ENCODE measurements around the gene RSAD1. TPM values are rescaled to one million over a fixed set of nuclear protein-coding genes. Genes with fewer than 3 reads are reported as not detected.

The RSAD1 gene
- total and polyA plus RNA-seq, 2 donors from 2014 or later, result 38.9 to 39.9 TPM

DNA sequence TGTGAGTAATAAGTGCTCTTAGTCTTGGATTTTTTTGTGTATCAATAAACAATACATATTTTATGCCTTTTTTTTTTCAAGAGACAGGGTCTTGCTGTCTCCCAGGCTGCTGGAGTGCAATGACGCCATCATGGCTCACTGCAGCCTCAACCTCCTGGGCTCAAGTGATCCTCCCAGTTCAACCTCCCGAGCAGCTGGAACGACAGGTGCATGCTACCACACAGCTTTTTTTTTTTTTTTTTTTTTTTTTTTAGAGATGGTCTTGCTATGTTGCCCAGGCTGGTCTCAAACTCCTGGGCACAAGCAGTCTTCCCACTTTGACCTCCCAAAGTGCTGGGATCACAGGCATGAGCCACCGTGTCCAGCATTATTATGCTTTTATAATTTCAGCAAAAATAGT, 39.7 kb upstream of the RSAD1 start:
- FAIRE-seq, result no peak
- H3K9me3 ChIP-seq (ENCODE audit: control insufficient read depth in 2 of 3, insufficient read depth in 1 of 3, low read length in 3 of 3), result no peaks in the 10 kb centered on the region
- TF ChIP-seq, protein P1, sequence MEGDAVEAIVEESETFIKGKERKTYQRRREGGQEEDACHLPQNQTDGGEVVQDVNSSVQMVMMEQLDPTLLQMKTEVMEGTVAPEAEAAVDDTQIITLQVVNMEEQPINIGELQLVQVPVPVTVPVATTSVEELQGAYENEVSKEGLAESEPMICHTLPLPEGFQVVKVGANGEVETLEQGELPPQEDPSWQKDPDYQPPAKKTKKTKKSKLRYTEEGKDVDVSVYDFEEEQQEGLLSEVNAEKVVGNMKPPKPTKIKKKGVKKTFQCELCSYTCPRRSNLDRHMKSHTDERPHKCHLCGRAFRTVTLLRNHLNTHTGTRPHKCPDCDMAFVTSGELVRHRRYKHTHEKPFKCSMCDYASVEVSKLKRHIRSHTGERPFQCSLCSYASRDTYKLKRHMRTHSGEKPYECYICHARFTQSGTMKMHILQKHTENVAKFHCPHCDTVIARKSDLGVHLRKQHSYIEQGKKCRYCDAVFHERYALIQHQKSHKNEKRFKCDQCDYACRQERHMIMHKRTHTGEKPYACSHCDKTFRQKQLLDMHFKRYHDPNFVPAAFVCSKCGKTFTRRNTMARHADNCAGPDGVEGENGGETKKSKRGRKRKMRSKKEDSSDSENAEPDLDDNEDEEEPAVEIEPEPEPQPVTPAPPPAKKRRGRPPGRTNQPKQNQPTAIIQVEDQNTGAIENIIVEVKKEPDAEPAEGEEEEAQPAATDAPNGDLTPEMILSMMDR (IDR thresholded peaks at IDR 0.05; ENCODE audit: borderline replicate concordance, extremely low read depth, insufficient read depth), result no peak
- no peak overlapping the region for H3K4me3 ChIP-seq (ENCODE audit: low read length in 3 of 3)
- intact Hi-C loops (cut with DNase I), result no loop called here
- peaks cover 0 to 18% (median 10%) of the 10 kb centered on the region in 3 donors for H3K4me1 ChIP-seq (ENCODE audit: control insufficient read depth in 2 of 3, insufficient read depth in 2 of 3, low read depth in 1 of 3, low read length in 3 of 3)
- no peaks in the 10 kb centered on the region for H3K27me3 ChIP-seq (ENCODE audit: control insufficient read depth, insufficient read depth, low read length)
- peaks cover 0 to 3% (median 0%) of the 10 kb centered on the region in 3 donors for H3K36me3 ChIP-seq (ENCODE audit: control insufficient read depth in 2 of 3, insufficient read depth in 3 of 3, low read length in 3 of 3)
- no peak for DNase-seq
- H3K9ac ChIP-seq (ENCODE audit: low read length in 3 of 3), result no peak overlapping the region
- no peak overlapping the region for H3K27ac ChIP-seq (ENCODE audit: low read depth in 2 of 2, low read length in 2 of 2)

DNA sequence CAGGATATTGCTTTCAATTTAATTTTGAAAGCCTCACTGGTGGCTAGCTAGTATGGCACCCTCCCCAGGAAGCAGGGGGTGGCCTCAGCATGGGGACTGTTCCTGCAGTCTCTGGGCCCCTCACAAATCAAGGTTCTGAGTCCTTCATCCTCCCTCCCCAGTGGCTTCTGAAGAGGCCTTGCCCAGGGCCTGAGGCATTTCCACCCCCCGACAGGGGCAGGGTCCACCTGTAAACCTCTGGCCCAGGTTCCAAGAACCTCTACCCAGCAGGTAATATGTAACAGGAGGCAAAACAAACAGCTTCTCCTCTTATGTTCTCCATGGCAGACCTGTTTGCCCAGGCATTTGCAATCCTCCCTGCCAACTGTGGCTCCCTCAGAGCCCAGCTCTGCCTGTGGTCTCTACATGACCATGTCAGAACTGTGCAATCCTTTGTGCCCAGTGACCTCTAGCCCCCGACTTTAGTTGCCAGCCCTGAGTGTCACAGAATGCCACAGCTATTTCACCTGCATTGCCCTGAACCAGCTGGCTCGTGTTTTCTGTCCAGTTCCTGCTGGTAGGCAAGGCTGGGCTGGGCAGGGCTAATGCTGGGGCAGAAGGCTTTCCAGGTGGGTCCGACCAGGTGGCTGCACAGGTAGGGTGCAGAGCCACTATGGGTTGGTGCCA, 38.4 kb upstream of the RSAD1 start:
- intact Hi-C loops (cut with DNase I), result no loop called here
- peak overlapping the region in 1 of 3 donors; percentile 16 for H3K9ac ChIP-seq (ENCODE audit: low read length in 3 of 3)
- no peak overlapping the region for H3K4me3 ChIP-seq (ENCODE audit: low read length in 3 of 3)
- no peak for FAIRE-seq
- peaks cover 0 to 18% (median 10%) of the 10 kb centered on the region in 3 donors for H3K4me1 ChIP-seq (ENCODE audit: control insufficient read depth in 2 of 3, insufficient read depth in 2 of 3, low read depth in 1 of 3, low read length in 3 of 3)
- peaks cover 0 to 3% (median 0%) of the 10 kb centered on the region in 3 donors for H3K36me3 ChIP-seq (ENCODE audit: control insufficient read depth in 2 of 3, insufficient read depth in 3 of 3, low read length in 3 of 3)
- no peaks in the 10 kb centered on the region for H3K27me3 ChIP-seq (ENCODE audit: control insufficient read depth, insufficient read depth, low read length)
- TF ChIP-seq, protein P1 (IDR thresholded peaks at IDR 0.05; ENCODE audit: borderline replicate concordance, extremely low read depth, insufficient read depth), result no peak
- peak overlapping the region; percentile 49 to 68 for H3K27ac ChIP-seq (ENCODE audit: low read depth in 2 of 2, low read length in 2 of 2)
- peak in 3 of 5 donors; percentile 19 to 81 (median 32) for DNase-seq
- H3K9me3 ChIP-seq (ENCODE audit: control insufficient read depth in 2 of 3, insufficient read depth in 1 of 3, low read length in 3 of 3), result no peaks in the 10 kb centered on the region

DNA sequence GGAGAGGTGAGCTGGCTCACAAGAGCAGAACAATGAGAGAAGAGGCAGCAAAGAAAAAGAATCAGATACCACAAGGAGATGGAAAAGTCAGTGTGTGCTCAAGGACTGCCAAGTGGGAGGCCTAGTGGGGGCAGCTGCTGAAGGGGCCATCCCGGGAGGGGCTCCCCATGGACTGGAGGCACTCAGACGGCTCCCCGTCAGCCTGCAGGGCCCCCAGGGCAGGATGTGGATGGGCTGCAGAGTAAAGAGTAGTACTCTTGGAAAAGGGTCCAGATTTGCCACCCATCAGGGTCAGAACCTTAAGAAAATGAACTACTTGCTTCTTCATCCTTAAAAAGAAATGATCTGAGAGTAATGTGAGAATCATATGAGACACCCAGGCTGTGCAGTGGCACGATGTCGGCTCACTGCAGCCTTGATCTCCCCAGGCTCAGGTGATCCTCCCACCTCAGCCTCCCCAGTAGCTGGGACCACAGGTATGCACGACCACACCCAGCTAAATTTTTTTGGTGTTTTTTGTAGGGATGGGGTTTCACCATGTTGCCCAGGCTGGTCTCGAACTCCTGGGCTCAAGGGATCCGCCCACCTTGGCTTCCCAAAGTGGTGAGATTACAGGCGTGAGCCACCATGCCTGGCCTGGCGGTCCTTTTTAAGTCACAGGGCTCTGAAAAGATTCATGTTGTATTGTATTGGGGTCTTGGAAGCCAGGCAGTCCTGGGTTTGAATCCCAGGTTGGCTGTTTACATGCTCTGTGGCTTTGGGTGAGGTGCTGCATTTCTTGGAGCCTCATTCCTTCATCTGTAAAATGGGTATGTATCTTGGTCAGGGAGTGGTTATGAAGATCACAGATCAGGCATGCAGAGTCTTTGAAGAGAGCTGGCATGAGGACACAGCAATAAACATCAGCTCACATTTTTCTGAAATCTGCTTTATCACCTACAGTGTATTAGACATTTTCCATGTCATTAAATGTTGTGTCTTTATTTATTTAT, 37.5 kb upstream of the RSAD1 start:
- Histone ChIP-seq H3K27ac (ENCODE audit: low read depth in 2 of 2, low read length in 2 of 2) (peak overlapping the region; percentile 49 to 68), H3K27me3 (ENCODE audit: control insufficient read depth, insufficient read depth, low read length) (no peaks in the 10 kb centered on the region), H3K9ac (ENCODE audit: low read length in 3 of 3) (peak overlapping the region in 1 of 3 donors; percentile 16), H3K4me1 (ENCODE audit: control insufficient read depth in 2 of 3, insufficient read depth in 2 of 3, low read depth in 1 of 3, low read length in 3 of 3) (peaks cover 0 to 18% (median 10%) of the 10 kb centered on the region in 3 donors), H3K36me3 (ENCODE audit: control insufficient read depth in 2 of 3, insufficient read depth in 3 of 3, low read length in 3 of 3) (peaks cover 0 to 3% (median 0%) of the 10 kb centered on the region in 3 donors), H3K9me3 (ENCODE audit: control insufficient read depth in 2 of 3, insufficient read depth in 1 of 3, low read length in 3 of 3) (no peaks in the 10 kb centered on the region), H3K4me3 (ENCODE audit: low read length in 3 of 3) (no peak overlapping the region)
- intact Hi-C loops (cut with DNase I), result no loop called here
- TF ChIP-seq, protein P1 (IDR thresholded peaks at IDR 0.05; ENCODE audit: borderline replicate concordance, extremely low read depth, insufficient read depth), result no peak
- no peak for DNase-seq
- FAIRE-seq, result no peak

All from kidney (tissue), 14 donors.